ENCODE results near the gene GRK2. TPM values are rescaled to one million over a fixed set of nuclear protein-coding genes. Genes with fewer than 3 reads are reported as not detected.

The GRK2 gene
- total and polyA plus RNA-seq, 2 of the 8 experiments (the other 6 are each of a cell fraction or from before 2014, with no cell fraction given), result 47.3 to 49.7 TPM

- no peak for TF ChIP-seq RXRA (IDR thresholded peaks at IDR 0.05; ENCODE audit: insufficient read depth, low read depth, low read length)
- TF ChIP-seq, protein P1, sequence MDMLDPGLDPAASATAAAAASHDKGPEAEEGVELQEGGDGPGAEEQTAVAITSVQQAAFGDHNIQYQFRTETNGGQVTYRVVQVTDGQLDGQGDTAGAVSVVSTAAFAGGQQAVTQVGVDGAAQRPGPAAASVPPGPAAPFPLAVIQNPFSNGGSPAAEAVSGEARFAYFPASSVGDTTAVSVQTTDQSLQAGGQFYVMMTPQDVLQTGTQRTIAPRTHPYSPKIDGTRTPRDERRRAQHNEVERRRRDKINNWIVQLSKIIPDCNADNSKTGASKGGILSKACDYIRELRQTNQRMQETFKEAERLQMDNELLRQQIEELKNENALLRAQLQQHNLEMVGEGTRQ (IDR thresholded peaks at IDR 0.05; ENCODE audit: low read length), result no peak
- TF ChIP-seq CEBPB (IDR thresholded peaks at IDR 0.05; ENCODE audit: low read depth, low read length), result no peak
- TF ChIP-seq ATF3 (IDR thresholded peaks at IDR 0.05; ENCODE audit: insufficient read depth, low read depth, low read length), result no peak
- TF ChIP-seq RFX5 (IDR thresholded peaks at IDR 0.05; ENCODE audit: borderline replicate concordance, low read depth, low read length), result no peak
- no peak for TF ChIP-seq SIRT6 (IDR thresholded peaks at IDR 0.05; ENCODE audit: low read length)
Measured at GRCh38 chr11:67300256-67300755, 34.0 kb downstream of the GRK2 start (continued).

Data from H1 (cell line).